Fibroblast of lung (primary cell): ENCODE measurements around the gene SUFU.

Experiments used
- EZH2 ChIP-seq: IDR thresholded peaks from 2 replicates; pipeline ENCODE4 v1.5.1; 2012; ENCODE audit warnings: low read length, control low read depth, mild to moderate bottlenecking; ENCODE audit errors: missing control alignments
- TF ChIP-seq, protein P1 (sequence below), 2 donors: IDR thresholded peaks in 1 of 2; conservative IDR thresholded peaks in 1 of 2; 1 replicate in 1 of 2; 2 replicates in 1 of 2; pipeline ENCODE4 v1.5.1; 2011 to 2012; ENCODE audit warnings: low read length in 2 of 2, control low read depth in 1 of 2, inconsistent platforms in 1 of 2, low read depth in 1 of 2, mild to moderate bottlenecking in 1 of 2

DNA sequence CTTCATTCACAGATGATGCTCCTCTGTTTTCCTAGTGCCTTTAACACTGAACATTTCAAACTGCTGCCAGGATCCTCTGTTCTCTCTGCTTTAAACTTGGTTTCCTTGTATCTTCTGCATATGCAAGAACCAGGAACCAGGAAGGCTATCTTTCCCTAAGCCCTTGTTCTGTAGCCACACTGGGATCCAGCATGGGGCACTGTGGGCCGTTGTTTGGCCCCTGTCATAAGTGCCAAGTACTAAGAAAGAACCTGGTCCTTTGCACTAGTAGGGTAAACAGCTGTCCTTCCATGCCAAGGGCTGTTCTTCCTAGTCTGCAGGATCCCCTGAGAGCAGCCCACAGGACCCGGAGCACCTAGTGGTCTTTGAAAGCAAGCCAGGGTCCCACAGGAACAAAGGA lies 91.5 kb downstream of the SUFU start:
- no peak for TF ChIP-seq EZH2
- TF ChIP-seq, protein P1, sequence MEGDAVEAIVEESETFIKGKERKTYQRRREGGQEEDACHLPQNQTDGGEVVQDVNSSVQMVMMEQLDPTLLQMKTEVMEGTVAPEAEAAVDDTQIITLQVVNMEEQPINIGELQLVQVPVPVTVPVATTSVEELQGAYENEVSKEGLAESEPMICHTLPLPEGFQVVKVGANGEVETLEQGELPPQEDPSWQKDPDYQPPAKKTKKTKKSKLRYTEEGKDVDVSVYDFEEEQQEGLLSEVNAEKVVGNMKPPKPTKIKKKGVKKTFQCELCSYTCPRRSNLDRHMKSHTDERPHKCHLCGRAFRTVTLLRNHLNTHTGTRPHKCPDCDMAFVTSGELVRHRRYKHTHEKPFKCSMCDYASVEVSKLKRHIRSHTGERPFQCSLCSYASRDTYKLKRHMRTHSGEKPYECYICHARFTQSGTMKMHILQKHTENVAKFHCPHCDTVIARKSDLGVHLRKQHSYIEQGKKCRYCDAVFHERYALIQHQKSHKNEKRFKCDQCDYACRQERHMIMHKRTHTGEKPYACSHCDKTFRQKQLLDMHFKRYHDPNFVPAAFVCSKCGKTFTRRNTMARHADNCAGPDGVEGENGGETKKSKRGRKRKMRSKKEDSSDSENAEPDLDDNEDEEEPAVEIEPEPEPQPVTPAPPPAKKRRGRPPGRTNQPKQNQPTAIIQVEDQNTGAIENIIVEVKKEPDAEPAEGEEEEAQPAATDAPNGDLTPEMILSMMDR (conservative IDR thresholded peaks at IDR 0.05 in 1 of 2, IDR thresholded peaks at IDR 0.05 in 1 of 2; ENCODE audit: low read depth in 1 of 2, low read length in 2 of 2) = peak in 1 of 2 donors; percentile 4
